ENCODE measurements around the gene PPP1R7. TPM values are rescaled to one million over a fixed set of nuclear protein-coding genes. Genes with fewer than 3 reads are reported as not detected.

PPP1R7 gene
- total RNA-seq, 2 experiments from 2014 or later, result 78.8 to 84.6 TPM

DNA sequence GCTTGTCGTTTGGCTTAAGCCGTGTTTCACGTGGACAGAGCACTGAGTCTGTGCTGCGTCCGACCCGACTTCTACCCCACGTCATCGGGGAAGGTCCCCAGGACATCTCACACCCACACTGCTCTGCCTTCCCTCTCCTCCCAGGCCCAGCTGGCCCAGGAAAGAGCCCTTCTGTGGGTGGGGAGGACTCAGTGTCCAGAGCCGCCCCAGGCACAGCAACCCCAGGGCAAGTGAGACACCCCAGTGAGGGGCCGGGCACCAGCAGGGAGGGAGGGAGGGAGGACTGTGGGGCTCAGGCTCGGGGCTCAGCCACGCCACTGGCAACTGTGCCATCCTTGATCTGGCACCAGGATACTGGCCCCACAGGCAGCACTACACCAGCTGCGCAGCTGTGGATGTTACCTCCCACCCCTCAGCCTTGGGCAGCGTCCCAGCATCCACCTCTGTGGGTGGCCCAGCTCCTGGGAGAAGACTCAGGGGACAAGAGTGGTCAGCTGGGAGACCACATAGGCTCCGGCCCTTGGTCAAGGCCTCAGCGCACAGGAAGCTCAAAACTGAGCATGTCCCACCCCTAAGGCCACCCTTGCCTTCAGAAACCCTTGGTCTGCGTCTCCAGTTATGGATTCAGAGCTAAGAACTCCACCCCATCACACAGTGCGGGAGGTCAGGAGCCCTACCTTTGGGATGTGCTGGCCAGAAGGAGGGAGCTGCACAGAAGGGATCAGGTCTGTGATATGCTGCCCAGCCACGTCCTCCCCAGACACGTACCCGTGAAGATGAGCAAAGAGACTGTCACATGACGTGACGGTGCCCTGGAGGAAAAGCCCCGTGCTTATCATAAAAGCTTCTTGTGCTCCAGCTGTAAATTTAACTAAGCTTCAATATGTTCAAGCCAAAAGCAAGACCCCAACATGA is 12.7 kb upstream of the PPP1R7 start:
- H3K9me3 Mint-ChIP-seq, result no peaks in the 10 kb centered on the region
- no peak for DNase-seq
- H3K4me3 Mint-ChIP-seq, result no peak overlapping the region
- POLR2A ChIA-PET, result no interaction called here
- H3K4me1 Mint-ChIP-seq, result no peaks in the 10 kb centered on the region
- H3K36me3 Mint-ChIP-seq, result peaks cover 10% of the 10 kb centered on the region
- ATAC-seq (ENCODE audit: low read depth), result no peak
- H3K27me3 Mint-ChIP-seq, result no peaks in the 10 kb centered on the region
- no peak overlapping the region for H3K27ac Mint-ChIP-seq

DNA sequence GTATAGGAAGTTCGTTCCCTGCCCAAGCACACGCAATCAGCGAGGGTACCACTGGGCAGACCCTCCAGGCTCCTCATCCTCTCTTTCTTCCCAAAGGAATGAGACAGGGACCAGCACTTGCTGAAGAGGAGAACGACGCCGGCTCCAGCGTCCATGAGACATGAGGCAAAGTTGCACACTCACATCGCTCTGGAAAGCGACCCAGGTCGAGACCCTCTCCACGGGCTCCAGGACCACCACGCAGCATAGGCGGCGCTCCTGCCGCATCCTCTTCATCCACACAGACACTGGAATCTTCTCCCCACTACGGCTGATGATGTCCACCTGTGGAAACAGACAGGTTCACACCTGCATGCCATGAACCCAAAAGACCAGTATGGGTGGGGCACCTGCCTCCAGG is 11.8 kb upstream of the PPP1R7 start:
- no peak overlapping the region for H3K27ac Mint-ChIP-seq
- peaks cover 3% of the 10 kb centered on the region for H3K36me3 Mint-ChIP-seq
- POLR2A ChIA-PET, result no interaction called here
- DNase-seq (no peak), ATAC-seq (ENCODE audit: low read depth) (no peak)
- H3K9me3 Mint-ChIP-seq, result no peaks in the 10 kb centered on the region
- no peaks in the 10 kb centered on the region for H3K4me1 Mint-ChIP-seq
- no peaks in the 10 kb centered on the region for H3K27me3 Mint-ChIP-seq
- no peak overlapping the region for H3K4me3 Mint-ChIP-seq

DNA sequence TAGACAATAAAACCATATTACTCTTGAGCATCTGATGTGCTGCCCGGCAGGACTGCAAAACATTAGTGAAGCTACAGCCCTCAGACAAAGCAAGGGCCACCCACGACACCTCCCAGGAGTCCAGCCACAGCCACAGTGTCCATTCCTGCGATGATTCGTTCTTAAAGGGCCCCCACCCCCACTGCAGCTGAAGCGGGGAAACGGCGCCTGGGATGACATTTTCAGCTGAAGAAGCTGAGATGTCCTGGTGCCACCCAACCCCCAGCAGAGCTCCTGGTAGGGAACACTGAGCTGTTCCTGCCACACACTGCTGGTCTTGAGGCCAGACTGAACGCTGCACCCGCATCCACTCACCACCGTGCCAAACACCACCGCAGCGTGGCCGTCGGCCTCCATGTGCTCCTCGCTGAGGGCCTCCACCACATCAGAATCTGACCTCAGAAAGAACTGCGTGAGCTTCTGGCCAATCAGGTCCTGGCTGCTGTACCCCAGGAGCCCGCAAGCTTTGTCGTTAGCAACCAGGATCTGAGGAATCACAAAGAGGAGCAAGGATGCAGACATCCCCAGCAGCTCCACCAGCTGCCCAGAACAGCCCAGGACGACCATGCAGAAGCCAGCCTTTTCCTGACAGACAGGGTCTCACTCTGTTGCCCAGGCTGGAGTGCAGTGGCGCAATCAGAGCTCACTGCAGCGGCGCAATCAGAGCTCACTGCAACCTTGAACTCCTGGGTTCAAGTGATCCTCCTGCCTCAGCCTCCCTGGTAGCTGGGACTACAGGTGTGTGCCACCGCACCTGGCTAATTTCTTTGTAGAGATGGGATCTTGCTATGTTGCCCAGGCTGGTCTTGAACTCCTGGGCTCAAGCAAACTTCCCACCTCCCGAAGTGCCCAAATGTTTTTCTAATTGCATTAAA is 10.5 kb upstream of the PPP1R7 start:
- POLR2A ChIA-PET, result interaction anchor here (1.2 kb wide), 1 partner anchor 10 kb away, joined by 5 read pairs; the partner anchor contains the start of gene PASK
- Mint-ChIP-seq H3K36me3 (no peaks in the 10 kb centered on the region), H3K9me3 (no peaks in the 10 kb centered on the region), H3K4me3 (no peak overlapping the region), H3K27ac (no peak overlapping the region), H3K27me3 (no peaks in the 10 kb centered on the region), H3K4me1 (no peaks in the 10 kb centered on the region)
- DNase-seq, result no peak
- no peak for ATAC-seq (ENCODE audit: low read depth)

DNA sequence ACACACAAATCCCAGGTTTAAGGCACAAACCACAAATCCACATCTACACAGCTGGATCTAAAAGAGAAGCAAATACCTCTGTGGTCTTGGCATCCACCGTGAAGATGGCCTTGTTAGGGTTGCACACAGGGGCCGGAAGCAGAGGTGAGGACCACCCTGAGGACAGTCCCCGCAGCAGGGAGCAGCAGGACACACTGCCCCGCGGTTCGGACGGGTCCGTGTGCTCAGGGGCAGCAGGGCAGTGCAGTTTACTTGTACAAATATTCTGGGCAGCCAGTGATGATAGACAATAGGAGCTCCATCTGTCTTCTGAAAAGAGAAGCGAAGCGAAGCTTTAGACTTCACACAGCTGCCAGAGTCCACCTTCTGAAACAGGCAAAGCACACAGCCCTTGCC is 9.8 kb upstream of the PPP1R7 start:
- Mint-ChIP-seq H3K9me3 (no peaks in the 10 kb centered on the region), H3K4me3 (no peak overlapping the region), H3K4me1 (no peaks in the 10 kb centered on the region), H3K27ac (no peak overlapping the region), H3K27me3 (no peaks in the 10 kb centered on the region), H3K36me3 (no peaks in the 10 kb centered on the region)
- POLR2A ChIA-PET, result interaction anchor here (1.2 kb wide), 1 partner anchor 9 kb away, joined by 5 read pairs; the partner anchor contains the start of gene PASK
- ATAC-seq (ENCODE audit: low read depth) (no peak), DNase-seq (no peak)

DNA sequence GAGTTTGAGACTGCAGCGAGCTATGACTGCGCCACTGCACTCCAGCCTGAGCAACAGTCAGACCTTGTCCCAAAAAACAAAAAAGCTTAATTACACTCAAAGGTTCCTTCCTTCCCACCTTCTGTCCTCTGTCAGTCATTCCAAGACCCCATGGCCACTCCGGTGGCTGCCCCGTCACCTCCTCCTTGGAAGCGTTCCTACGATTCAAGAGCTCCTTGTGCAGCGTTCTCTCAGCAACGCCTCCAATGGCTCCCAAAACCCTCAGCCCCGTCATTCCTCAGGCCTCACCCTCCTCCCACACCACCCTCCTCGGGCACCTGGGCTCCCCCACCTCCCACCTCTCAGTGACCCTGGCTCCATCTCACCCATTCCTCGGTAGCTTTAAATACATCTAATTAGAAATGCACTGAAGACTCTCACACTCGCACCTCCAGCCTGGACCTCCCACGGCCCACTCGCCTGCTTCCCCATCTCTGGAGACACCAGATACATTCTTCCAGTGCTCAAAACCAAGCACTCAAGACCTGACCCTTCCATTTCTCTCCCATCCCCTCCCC is 9.0 kb upstream of the PPP1R7 start:
- Mint-ChIP-seq H3K27me3 (no peaks in the 10 kb centered on the region), H3K9me3 (no peaks in the 10 kb centered on the region), H3K4me1 (peaks cover 5% of the 10 kb centered on the region), H3K4me3 (no peak overlapping the region), H3K36me3 (no peaks in the 10 kb centered on the region), H3K27ac (peak overlapping the region; percentile 55)
- no peak for DNase-seq
- POLR2A ChIA-PET, result no interaction called here
- ATAC-seq (ENCODE audit: low read depth), result no peak

DNA sequence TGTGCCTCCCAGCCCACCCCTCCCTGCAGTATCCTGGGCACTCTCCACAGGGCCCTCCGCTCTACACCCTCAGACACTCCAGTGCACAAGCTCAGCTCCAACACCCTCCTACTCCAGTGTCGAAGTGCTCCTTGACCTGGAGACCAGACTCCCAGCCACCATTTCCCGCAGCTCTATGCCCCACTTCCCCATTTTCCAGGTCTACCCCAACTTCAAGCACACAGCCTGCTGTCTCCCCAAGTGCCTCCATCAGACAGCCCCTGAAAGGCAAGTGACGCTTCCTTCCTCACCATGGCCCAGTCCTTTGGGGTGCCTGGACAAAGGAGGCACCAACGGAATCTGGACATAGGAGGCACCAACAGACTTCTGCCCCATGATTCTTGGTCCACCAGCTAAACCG is 8.2 kb upstream of the PPP1R7 start:
- H3K36me3 Mint-ChIP-seq, result no peaks in the 10 kb centered on the region
- no peak for ATAC-seq (ENCODE audit: low read depth)
- no peak overlapping the region for H3K27ac Mint-ChIP-seq
- no peaks in the 10 kb centered on the region for H3K9me3 Mint-ChIP-seq
- POLR2A ChIA-PET, result no interaction called here
- no peak for DNase-seq
- peaks cover 10% of the 10 kb centered on the region for H3K4me1 Mint-ChIP-seq
- H3K4me3 Mint-ChIP-seq, result no peak overlapping the region
- no peaks in the 10 kb centered on the region for H3K27me3 Mint-ChIP-seq

DNA sequence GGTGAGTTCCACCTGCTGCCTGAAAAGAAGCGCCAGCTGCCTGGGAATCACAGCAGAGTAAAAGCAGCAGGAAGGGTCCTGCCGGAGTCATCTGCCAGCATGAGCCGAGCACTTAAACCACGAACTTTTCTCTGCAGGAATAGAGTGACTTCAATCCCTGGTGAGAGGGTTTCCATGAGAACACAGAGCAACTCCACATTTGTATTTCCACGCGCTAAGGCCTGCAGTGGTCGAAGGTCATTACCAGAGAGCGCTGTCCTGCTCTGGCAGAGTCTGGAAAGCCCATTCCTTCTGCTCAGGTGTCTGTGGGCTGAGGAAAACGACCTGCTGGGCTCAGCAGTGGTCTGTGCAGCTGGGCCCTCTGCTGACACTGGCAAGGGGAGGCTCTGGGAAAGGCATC is 7.7 kb upstream of the PPP1R7 start:
- H3K27me3 Mint-ChIP-seq, result no peaks in the 10 kb centered on the region
- no peak overlapping the region for H3K4me3 Mint-ChIP-seq
- no peak overlapping the region for H3K27ac Mint-ChIP-seq
- POLR2A ChIA-PET, result no interaction called here
- ATAC-seq (ENCODE audit: low read depth) (no peak), DNase-seq (no peak)
- H3K9me3 Mint-ChIP-seq, result no peaks in the 10 kb centered on the region
- peaks cover 10% of the 10 kb centered on the region for H3K4me1 Mint-ChIP-seq
- no peaks in the 10 kb centered on the region for H3K36me3 Mint-ChIP-seq

DNA sequence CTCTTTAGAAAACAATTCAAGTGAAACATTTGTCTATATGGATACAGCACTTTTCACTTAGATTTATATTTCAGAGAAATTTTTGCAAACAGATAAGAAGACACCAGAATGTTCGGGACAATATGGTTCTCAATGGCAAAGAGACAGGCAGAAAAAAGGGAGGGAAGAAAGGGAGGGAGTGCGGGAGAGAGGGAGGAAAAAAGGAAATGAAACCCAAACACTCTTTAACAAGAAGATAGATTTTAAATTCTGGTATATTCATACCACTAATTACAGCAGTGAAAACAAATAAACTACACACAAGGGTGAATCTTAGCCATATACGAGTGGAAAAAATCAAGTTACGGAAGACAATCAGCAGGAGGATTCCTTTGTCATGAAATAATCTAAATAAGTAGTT is 4.0 kb upstream of the PPP1R7 start:
- no peak overlapping the region for H3K27ac Mint-ChIP-seq
- DNase-seq (no peak), ATAC-seq (ENCODE audit: low read depth) (no peak)

DNA sequence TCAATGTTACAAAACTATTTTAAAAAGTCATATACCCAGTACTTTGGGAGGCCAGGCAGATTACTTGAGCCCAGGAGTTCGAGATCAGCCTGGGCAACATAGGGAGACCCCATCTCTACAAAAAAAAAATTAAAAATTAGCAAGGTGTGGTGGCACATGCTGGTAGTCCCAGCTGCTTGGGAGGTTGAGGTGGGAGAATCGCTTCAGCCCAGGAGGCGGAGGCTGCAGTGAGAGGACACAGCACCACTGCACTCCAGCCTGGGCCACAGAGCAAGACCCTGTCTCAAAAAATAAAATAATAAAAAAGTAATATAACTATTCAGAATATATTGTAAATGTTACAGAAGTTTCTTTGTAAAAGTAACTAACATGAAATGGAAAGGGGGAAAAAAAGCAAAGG is 2.9 kb upstream of the PPP1R7 start:
- Mint-ChIP-seq H3K27me3 (no peaks in the 10 kb centered on the region), H3K27ac (no peak overlapping the region), H3K36me3 (peaks cover 1% of the 10 kb centered on the region), H3K9me3 (no peaks in the 10 kb centered on the region), H3K4me1 (peaks cover 36% of the 10 kb centered on the region), H3K4me3 (no peak overlapping the region)
- POLR2A ChIA-PET, result no interaction called here
- DNase-seq (no peak), ATAC-seq (ENCODE audit: low read depth) (no peak)

More for the DNA sequence above, 4.0 kb upstream of the PPP1R7 start:
- Mint-ChIP-seq H3K9me3 (no peaks in the 10 kb centered on the region), H3K27me3 (no peaks in the 10 kb centered on the region), H3K36me3 (peaks cover 1% of the 10 kb centered on the region), H3K4me3 (peak overlapping the region; percentile 17), H3K4me1 (peaks cover 27% of the 10 kb centered on the region)
- POLR2A ChIA-PET, result no interaction called here

DNA sequence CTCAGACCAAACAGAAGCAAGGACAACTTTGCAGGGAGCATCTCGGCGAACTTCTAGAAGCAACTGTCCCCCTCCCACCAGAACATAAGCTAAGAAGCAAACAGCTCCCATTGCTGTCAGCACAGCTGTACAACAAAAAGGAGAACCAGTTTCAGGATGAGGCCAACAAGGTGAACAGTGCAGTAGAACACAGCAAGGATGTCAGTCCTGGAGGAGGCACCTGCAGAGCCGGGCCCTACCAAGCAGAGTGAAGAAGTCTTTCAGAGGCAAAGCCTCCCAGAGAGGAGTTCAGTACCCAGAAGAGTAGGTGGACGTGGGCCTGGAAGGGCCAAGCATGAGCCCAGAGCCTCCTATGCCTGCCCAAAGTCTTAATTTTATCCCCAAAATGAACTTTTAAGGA is 2.0 kb upstream of the PPP1R7 start:
- Mint-ChIP-seq H3K4me3 (peak overlapping the region; percentile 88), H3K27ac (peak overlapping the region; percentile 41), H3K36me3 (peaks cover 2% of the 10 kb centered on the region), H3K4me1 (peaks cover 39% of the 10 kb centered on the region), H3K27me3 (no peaks in the 10 kb centered on the region), H3K9me3 (no peaks in the 10 kb centered on the region)
- POLR2A ChIA-PET, result interaction anchor here (1.1 to 3.0 kb wide), 4 partner anchors 15 to 138 kb away, joined by 3 to 29 read pairs (median 4); no protein-coding TSS in a partner anchor
- DNase-seq (no peak), ATAC-seq (ENCODE audit: low read depth) (no peak)

DNA sequence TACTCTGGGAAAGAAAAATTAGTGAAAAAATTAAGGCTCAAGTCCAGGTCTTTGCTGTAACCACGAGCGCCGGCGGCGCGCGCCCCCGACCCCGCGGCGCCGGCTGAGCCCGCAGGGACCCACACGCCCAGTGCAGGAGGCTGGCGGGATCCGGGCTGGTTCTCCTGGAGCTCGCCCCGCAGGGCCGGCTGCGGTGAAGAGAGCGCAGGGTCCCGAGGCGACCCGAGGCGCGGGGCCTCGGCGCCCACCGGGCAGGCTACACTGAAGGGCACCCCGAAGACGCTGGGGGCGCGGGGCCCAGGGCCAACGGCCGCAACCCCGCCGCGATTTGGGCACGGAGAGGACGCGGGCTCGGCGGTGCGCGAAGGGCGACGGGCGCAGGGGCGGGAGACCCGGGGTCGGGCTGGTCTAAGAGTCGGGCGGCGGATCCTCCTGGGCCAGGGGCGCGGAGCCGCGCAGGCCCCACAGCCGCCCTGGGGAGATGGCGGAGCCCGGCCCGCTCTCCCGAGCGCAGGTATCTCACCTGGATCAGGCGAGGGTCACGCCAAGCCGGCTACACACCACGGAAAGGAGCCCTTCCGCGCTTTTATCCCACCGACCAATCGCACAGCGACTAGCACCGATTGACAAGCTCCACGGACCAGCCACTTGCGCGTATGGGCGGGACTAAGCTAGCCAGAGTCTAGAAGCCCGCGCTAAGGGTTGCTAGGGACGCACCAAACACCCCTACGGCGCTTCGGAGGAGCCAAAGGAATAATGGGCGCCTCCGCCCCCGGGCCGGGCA is 1.2 kb upstream of the PPP1R7 start, which contains the start of gene PASK:
PASK (minus strand) TSS at position 582 of the 784 bp plus-strand sequence. CDS start 6,440 bp downstream, outside the sequence.
- ATAC-seq (ENCODE audit: low read depth), result peak; percentile 79
- H3K36me3 Mint-ChIP-seq, result peaks cover 5% of the 10 kb centered on the region

DNA sequence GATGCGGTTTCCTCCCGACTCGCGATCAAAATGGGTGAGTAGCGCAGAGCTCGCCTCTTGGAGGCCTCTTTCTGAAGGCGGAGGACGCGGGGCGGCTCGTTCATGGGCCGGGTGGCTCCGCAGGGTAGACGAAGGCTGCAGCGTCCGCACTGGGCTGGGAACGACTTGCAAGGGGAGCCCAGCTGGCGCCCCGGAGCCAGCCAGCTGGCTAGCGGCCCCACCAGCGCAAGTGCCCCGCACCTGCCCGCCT is 667 bp upstream of the PPP1R7 start:
- Mint-ChIP-seq H3K4me1 (peaks cover 44% of the 10 kb centered on the region), H3K36me3 (peaks cover 5% of the 10 kb centered on the region), H3K9me3 (no peaks in the 10 kb centered on the region), H3K27me3 (no peaks in the 10 kb centered on the region), H3K27ac (peak overlapping the region; percentile 60), H3K4me3 (peak overlapping the region; percentile 94)
- DNase-seq, result no peak
- ATAC-seq (ENCODE audit: low read depth), result peak; percentile 5
- POLR2A ChIA-PET, result interaction anchor here (0.7 to 3.0 kb wide), 14 partner anchors 9 to 589 kb away, joined by 3 to 29 read pairs (median 4); partner anchors contain the start of genes ING5, MTERF4 and SEPTIN2

More for the DNA sequence above, 1.2 kb upstream of the PPP1R7 start, which contains the start of gene PASK:
- Mint-ChIP-seq H3K27ac (peak within 1 kb of the TSS; percentile 87), H3K4me1 (peaks cover 44% of the 10 kb centered on the region), H3K9me3 (no peaks in the 10 kb centered on the region), H3K4me3 (peak within 1 kb of the TSS; percentile 94), H3K27me3 (no peaks in the 10 kb centered on the region)
- POLR2A ChIA-PET, result interaction anchor here (0.7 to 3.0 kb wide), 15 partner anchors 9 to 588 kb away, joined by 3 to 29 read pairs (median 4); partner anchors contain the start of genes ING5, MTERF4 and SEPTIN2
- DNase-seq, result peak; percentile 88
